Kidney epithelial cell (primary cell): ENCODE results near the gene RERE. TPM values are rescaled to one million over a fixed set of nuclear protein-coding genes. Genes with fewer than 3 reads are reported as not detected.

Source experiments
- DNase-seq: peaks from one replicate; pipeline ENCODE4 v3.0.0-alpha.2; 2010; ENCODE audit warnings: low read depth
- H3K27me3 ChIP-seq: 2 replicates; pipeline ENCODE4 v1.6.0; 2011; ENCODE audit warnings: low read length; ENCODE audit not compliant: control insufficient read depth, insufficient read depth
- H3K36me3 ChIP-seq: 2 replicates; pipeline ENCODE4 v1.5.1; 2011; ENCODE audit warnings: low read length; ENCODE audit not compliant: control insufficient read depth, insufficient read depth
- H3K4me3 ChIP-seq: 2 replicates; pipeline ENCODE4 v1.5.1; 2011; ENCODE audit warnings: low read depth, mild to moderate bottlenecking, control low read depth, low read length
- total RNA-seq: library from RNA; depleted of rRNA; stranded (reverse); fragments of >200 nt; gene quantifications from 2 replicates; pipeline ENCODE4 v1.2.3, GENCODE V29; 2015
- TF ChIP-seq, protein P1 (sequence below): IDR thresholded peaks from 2 replicates; pipeline ENCODE4 v1.5.1; 2011; ENCODE audit warnings: mild to moderate bottlenecking, moderate library complexity, low read length, control low read depth, inconsistent platforms; ENCODE audit not compliant: insufficient read depth, poor library complexity, severe bottlenecking

The RERE gene
- total RNA-seq, 1 donor from 2014 or later: 47.5 TPM

DNA sequence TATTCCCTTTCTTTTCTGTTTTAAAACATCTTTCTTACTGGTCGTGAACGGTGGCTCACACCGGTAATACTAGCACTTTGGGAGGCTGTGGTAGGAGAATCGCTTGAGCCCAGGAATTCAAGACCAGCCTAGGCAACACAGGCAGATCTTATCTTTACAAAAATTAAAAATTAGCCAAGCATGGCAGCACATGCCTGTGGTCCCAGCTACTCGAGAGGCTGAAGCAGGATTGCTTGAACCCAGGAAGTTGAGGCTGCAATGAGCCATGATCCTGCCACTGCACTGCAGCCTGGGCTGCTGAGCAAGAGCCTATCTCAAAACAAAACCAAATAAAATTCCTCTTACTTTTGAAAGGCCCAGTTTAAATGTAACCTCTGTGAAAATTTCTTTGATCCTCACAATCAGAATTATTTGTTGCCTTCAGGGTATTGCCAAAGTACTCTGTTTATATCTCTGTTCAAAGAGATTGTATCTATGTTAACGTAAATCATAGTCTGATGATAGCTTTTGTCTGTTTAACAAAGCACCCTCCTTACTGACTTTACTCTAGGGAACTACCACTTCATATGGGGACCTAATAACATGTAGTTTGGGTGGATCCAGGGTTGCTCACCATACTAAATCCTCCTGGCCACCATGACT, 71.6 kb downstream of the RERE start:
- Histone ChIP-seq H3K27me3 (no peaks in the 10 kb centered on the region), H3K36me3 (no peaks in the 10 kb centered on the region), H3K4me3 (no peak overlapping the region)
- DNase-seq: no peak
- TF ChIP-seq, protein P1, sequence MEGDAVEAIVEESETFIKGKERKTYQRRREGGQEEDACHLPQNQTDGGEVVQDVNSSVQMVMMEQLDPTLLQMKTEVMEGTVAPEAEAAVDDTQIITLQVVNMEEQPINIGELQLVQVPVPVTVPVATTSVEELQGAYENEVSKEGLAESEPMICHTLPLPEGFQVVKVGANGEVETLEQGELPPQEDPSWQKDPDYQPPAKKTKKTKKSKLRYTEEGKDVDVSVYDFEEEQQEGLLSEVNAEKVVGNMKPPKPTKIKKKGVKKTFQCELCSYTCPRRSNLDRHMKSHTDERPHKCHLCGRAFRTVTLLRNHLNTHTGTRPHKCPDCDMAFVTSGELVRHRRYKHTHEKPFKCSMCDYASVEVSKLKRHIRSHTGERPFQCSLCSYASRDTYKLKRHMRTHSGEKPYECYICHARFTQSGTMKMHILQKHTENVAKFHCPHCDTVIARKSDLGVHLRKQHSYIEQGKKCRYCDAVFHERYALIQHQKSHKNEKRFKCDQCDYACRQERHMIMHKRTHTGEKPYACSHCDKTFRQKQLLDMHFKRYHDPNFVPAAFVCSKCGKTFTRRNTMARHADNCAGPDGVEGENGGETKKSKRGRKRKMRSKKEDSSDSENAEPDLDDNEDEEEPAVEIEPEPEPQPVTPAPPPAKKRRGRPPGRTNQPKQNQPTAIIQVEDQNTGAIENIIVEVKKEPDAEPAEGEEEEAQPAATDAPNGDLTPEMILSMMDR: no peak

DNA sequence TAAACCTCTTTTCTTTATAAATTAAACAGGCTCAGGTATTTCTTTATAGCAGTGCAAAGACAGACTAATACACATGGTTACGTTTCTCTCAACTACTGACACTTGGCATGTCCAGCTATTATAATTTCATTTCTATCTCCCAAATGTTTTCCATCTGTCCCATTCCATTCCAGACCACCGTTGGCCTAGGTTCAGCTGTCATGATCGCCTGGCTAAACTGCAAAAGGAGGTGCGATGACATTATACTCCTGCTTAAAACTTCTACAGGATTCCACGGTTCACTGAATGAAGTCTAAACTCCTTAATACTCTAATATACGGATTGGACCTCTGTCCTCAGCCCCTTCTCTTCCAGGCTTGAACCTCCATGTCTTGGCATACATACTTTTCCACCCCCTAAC, 72.1 kb downstream of the RERE start:
- Histone ChIP-seq H3K27me3 (no peaks in the 10 kb centered on the region), H3K36me3 (no peaks in the 10 kb centered on the region), H3K4me3 (no peak overlapping the region)
- TF ChIP-seq, protein P1: no peak
- no peak for DNase-seq

DNA sequence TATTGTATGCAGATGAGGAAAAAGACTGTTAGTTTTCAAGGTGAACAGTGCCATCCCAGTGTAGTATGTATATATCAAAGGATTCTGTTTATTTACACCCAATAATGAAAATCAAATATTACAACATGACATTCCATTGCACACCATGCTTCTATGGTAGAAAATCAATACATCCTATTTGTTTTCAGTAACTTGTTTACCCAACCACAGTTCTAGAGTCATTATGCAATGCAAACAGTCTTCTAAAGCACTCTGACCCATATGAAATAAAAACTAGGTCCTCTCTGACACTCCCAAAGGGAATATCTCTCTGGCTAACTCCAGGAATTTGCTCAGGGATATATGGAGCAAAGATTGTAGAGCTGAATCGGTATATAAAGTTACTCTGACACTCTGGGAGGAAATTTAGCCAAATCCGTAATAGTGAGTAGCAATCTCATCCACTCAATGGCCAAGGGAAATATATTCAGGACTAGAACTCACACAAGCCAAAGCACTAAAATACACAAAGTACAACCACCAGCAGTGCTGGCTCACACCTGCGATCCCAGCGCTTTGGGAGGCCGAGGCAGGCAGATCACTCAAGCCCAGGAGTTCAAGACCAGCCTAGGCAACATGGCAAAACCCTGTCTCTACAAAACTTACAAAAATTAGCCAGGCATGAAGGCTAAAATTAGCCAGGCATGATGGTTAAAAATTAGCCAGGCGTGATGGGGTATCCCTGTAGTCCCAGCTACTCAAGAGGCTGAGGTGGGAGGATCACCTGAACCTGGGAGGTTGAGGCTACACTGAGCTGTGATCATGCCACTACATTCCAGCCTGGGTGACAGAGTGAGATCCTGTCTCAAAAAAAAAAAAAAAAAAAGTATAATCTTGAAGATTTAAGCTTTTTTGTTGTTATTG, 75.2 kb downstream of the RERE start:
- H3K27me3 ChIP-seq: no peaks in the 10 kb centered on the region
- no peak overlapping the region for H3K4me3 ChIP-seq
- H3K36me3 ChIP-seq: no peaks in the 10 kb centered on the region
- TF ChIP-seq, protein P1: no peak
- DNase-seq: no peak

DNA sequence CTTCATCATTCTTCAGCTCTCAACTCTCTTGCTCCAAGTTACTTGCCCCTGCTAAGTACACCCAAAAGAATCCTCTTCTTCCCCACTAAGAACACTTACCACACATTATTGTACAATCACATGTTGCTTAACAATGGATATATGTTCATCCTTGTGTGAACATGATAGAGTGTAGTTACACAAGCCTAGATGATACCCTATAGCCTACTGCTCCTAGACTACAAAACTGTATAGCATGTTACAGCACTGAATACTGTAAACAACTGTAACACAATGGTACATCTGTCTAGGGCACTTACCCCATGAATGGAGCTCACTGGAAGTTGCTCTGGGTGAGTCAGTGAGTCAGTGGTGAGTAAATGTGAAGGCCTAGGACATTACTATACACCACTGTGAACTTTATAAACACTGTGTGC, 77.4 kb downstream of the RERE start:
- TF ChIP-seq, protein P1: no peak
- H3K36me3 ChIP-seq: no peaks in the 10 kb centered on the region
- H3K4me3 ChIP-seq: no peak overlapping the region
- peak; percentile 61 for DNase-seq
- no peaks in the 10 kb centered on the region for H3K27me3 ChIP-seq

DNA sequence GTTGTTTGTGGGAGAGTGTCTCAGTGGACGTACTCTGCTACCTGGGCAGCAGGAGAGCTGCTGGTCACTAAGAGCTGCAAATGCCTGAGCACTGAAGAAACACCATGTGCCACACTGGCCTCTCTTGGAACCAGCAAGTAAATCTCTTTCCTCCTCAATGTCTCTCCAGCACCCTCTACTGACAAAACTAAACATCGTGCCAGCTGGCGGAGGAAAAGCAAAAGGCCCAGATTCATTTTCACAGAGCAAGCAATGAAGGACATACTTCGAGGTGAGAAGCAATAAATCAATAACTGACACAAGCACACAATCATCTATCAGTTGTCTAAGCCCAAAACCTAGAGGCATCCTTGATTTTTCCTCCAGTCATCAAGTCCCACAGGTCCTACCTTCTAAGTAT, 78.1 kb downstream of the RERE start:
- TF ChIP-seq, protein P1: no peak
- Histone ChIP-seq H3K27me3 (no peaks in the 10 kb centered on the region), H3K36me3 (no peaks in the 10 kb centered on the region), H3K4me3 (no peak overlapping the region)
- no peak for DNase-seq

DNA sequence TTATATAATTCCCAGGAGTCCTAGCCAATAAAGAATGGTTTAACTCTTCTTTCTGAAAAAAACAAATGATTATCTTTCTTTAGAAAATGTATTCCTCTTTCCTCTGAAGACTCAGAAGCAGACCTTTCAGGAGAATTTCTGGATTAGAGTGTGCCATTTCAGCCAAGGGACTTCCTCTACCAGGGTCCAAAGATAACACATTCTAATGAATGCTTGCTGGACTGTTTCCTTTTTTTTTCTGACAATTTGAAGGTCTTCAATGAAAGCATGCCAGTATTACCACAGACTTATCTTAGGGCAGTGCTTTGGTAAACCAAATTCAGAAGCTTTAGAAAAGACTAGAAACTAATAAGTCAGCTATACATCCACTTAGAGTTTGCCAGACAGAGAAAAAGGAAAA, 80.5 kb downstream of the RERE start:
- H3K36me3 ChIP-seq: no peaks in the 10 kb centered on the region
- no peaks in the 10 kb centered on the region for H3K27me3 ChIP-seq
- DNase-seq: no peak
- TF ChIP-seq, protein P1: no peak
- no peak overlapping the region for H3K4me3 ChIP-seq
